Thyroid gland (tissue), 4 donors: ENCODE results near the gene BCAS1. TPM values are rescaled to one million over a fixed set of nuclear protein-coding genes. Genes with fewer than 3 reads are reported as not detected.

Experiments used
- DNase-seq, 2 donors: peaks; one replicate each; pipeline ENCODE4 v3.0.0-alpha.2; 2019
- H3K27ac ChIP-seq, 3 donors: fragments of 200-600 bp; sonication (generic); 1 replicate in 2 of 3; 2 replicates in 1 of 3; pipeline ENCODE4 v1.5.1; 2016 to 2019; ENCODE audit warnings: mild to moderate bottlenecking in 1 of 3, moderate library complexity in 1 of 3
- H3K27me3 ChIP-seq: fragments of 200-600 bp; sonication (generic); one replicate; pipeline ENCODE4 v1.5.1; 2019
- H3K36me3 ChIP-seq, 2 donors: fragments of 200-600 bp; sonication (generic); one replicate each; pipeline ENCODE4 v1.5.1; 2016 to 2019
- H3K4me1 ChIP-seq, 2 donors: fragments of 200-600 bp; sonication (generic); one replicate each; pipeline ENCODE4 v1.5.1; 2017 to 2019
- H3K4me3 ChIP-seq, 3 donors: fragments of 200-600 bp; sonication (generic); replicated peaks in 1 of 3; 1 replicate in 2 of 3; 2 replicates in 1 of 3; pipeline ENCODE4 v1.5.1; 2016; ENCODE audit warnings: mild to moderate bottlenecking in 1 of 3
- H3K9me3 ChIP-seq: fragments of 200-600 bp; sonication (generic); one replicate; pipeline ENCODE4 v1.5.1; 2017
- CTCF ChIP-seq, 6 experiments: fragments of 200-600 bp in 3 of 6; fragments of 450-650 bp in 3 of 6; sonication (generic) in 3 of 6; IDR thresholded peaks; one replicate each; pipeline ENCODE4 v1.5.1; 2016 to 2019; ENCODE audit warnings: antibody characterized with exemption in 6 of 6, mild to moderate bottlenecking in 2 of 6, inconsistent platforms in 1 of 6, moderate library complexity in 1 of 6
- POLR2A ChIP-seq, 2 donors: fragments of 450-650 bp; IDR thresholded peaks; one replicate each; pipeline ENCODE4 v1.6.1; 2017; ENCODE audit warnings: antibody characterized with exemption in 2 of 2, mild to moderate bottlenecking in 2 of 2, moderate library complexity in 1 of 2
- WGBS, 2 donors: methylation state at CpG; one replicate each; pipeline ENCODE4 v1.1.5; 2017; 5-methylcytosine and 5-hydroxymethylcytosine counted together
- intact Hi-C: fragments of 100-400 bp; cut with DNase I; formaldehyde crosslinking; loops from one replicate; pipeline ENCODE4 v1.15.1; 2023
- total RNA-seq, 4 donors: library from RNA; depleted of rRNA; stranded (reverse); fragments of >200 nt; gene quantifications; one replicate each; pipeline ENCODE4 v1.2.3, GENCODE V29; 2016

The BCAS1 gene
- total RNA-seq, 4 donors from 2014 or later, result 0.11 TPM; not detected in 3

DNA sequence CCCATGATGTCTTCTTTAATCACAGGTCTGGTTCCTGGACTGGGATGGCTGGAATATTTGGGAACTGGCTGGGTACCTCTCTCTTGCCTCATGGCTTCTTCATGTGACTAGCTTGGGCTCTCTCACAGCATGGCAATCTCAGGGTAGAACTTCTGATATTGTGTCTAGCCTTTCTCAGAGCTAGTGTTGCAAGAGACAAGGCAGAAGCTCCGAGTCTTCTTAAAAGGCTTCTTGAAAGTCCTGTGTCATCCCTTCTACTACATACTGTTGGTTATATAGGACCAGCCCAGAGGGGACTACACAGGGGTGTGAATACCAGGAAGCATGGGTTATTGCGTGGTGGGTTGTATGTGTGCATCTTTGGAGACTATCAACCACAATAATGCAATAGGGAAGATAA, 23.3 kb downstream of the BCAS1 start:
- WGBS, 2 donors, result 80 to 100% methylated on average over 2 of the region's 2 CpGs
- no peaks in the 10 kb centered on the region for H3K4me1 ChIP-seq
- H3K27me3 ChIP-seq, result no peaks in the 10 kb centered on the region
- H3K27ac ChIP-seq, result no peak overlapping the region
- no peaks in the 10 kb centered on the region for H3K9me3 ChIP-seq
- H3K36me3 ChIP-seq, result no peaks in the 10 kb centered on the region
- no peak overlapping the region for H3K4me3 ChIP-seq
- no peak for DNase-seq
- TF ChIP-seq POLR2A (IDR thresholded peaks at IDR 0.05) (no peak), CTCF (IDR thresholded peaks at IDR 0.05) (no peak)
- intact Hi-C loops, result no loop called here

DNA sequence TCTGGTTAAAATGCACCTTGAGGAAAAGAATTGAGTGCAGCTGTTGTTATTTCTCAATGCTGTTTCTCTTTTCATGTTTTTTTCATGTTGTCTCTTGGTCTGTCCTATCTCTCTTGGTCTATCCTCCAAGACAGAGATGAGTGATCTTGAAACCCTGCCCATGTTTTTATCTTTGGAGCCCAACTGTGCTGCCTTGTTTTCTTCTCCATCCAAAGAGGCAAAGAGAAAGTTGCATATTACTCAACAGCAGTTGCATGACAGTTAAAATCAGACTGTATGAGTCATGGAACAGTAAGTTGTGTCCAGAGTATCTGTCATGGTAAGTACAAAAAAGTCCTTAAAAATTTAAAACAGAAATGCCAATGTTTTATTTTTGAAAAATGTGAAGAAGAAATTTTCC, 26.2 kb downstream of the BCAS1 start:
- Histone ChIP-seq H3K36me3 (no peaks in the 10 kb centered on the region), H3K9me3 (no peaks in the 10 kb centered on the region), H3K27ac (no peak overlapping the region), H3K27me3 (no peaks in the 10 kb centered on the region), H3K4me1 (no peaks in the 10 kb centered on the region), H3K4me3 (no peak overlapping the region)
- intact Hi-C loops, result no loop called here
- TF ChIP-seq CTCF (IDR thresholded peaks at IDR 0.05), result no peak
- no peak for TF ChIP-seq POLR2A (IDR thresholded peaks at IDR 0.05)
- DNase-seq, result no peak

- H3K27me3 ChIP-seq, result no peaks in the 10 kb centered on the region
- no peak overlapping the region for H3K4me3 ChIP-seq
- H3K27ac ChIP-seq, result no peak overlapping the region
- H3K9me3 ChIP-seq, result no peaks in the 10 kb centered on the region
- no peaks in the 10 kb centered on the region for H3K4me1 ChIP-seq
- intact Hi-C loops, result no loop called here
- TF ChIP-seq POLR2A (IDR thresholded peaks at IDR 0.05) (no peak), CTCF (IDR thresholded peaks at IDR 0.05) (no peak)
- H3K36me3 ChIP-seq, result no peaks in the 10 kb centered on the region
- 68 to 72% methylated on average over 9 of the region's 9 CpGs for WGBS, 2 donors
- DNase-seq, result no peak
These were observed 27.1 kb downstream of the BCAS1 start for GRCh38 chr20:54043076-54043967.

DNA sequence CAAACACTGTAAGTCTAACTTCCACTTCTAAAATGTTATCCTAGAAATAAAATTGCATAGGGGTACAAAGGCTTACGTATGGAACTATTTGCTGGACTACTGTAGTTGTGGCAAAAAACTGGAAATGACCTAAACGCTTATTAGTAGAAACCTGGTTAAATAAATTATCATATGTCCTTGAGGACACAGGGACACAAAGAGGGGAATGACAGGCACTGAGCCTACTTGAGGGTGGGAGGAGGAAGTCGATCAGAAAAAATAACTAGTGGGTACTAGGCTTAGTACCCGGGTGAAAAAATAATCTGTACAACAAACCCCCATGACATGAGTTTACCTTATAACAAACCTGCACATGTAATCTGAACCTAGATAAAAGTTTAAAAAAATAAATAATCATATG, 28.4 kb downstream of the BCAS1 start:
- Histone ChIP-seq H3K9me3 (no peaks in the 10 kb centered on the region), H3K27me3 (no peaks in the 10 kb centered on the region), H3K36me3 (no peaks in the 10 kb centered on the region), H3K4me3 (no peak overlapping the region), H3K27ac (no peak overlapping the region), H3K4me1 (no peaks in the 10 kb centered on the region)
- intact Hi-C loops, result no loop called here
- WGBS, 2 donors, result 84 to 85% methylated on average over 4 of the region's 4 CpGs
- DNase-seq, result no peak
- TF ChIP-seq POLR2A (IDR thresholded peaks at IDR 0.05), result no peak
- TF ChIP-seq CTCF (IDR thresholded peaks at IDR 0.05), result no peak

DNA sequence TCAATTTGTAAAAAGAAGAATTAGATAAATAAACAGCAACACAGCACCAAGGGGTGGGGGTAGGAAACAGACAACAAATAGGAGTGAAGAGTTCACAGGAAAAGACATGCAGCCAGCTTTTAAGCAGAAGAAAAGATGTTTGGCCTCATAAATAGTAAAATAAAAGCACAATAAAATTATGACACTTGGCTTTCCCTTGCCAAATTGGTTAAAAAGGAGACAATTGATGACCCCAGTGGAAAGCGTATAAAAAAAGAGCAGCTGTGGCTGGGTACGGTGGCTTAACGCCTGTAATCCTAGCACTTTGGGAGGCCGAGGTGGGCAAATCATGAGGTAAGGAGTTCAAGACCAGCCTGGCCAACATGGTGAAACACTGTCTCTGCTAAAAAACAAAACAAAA, 29.1 kb downstream of the BCAS1 start:
- no peaks in the 10 kb centered on the region for H3K36me3 ChIP-seq
- no peaks in the 10 kb centered on the region for H3K9me3 ChIP-seq
- H3K27ac ChIP-seq, result no peak overlapping the region
- no peak for DNase-seq
- H3K4me3 ChIP-seq, result no peak overlapping the region
- no peaks in the 10 kb centered on the region for H3K27me3 ChIP-seq
- no peak for TF ChIP-seq POLR2A (IDR thresholded peaks at IDR 0.05)
- no peak for TF ChIP-seq CTCF (IDR thresholded peaks at IDR 0.05)
- intact Hi-C loops, result no loop called here
- no peaks in the 10 kb centered on the region for H3K4me1 ChIP-seq
- 79 to 89% methylated on average over 4 of the region's 4 CpGs for WGBS, 2 donors
